ENCODE measurements around the gene NPW.
A peak's percentile ranks its signal among the peaks of the same experiment; 100 is the strongest.

NPW gene

GRCh38 chr16:2019518-2019920, at the start of gene NPW:
TSS of gene NPW (plus strand) at chr16:2019785.
- DNase-seq = no peak

GRCh38 chr16:1971796-1972489, 47.6 kb upstream of the NPW start, which contains the start of gene TBL3:
TSS of gene TBL3 (plus strand) at chr16:1972053. CDS start at chr16:1972165, 112 bp downstream.
- DNase-seq = peak; percentile 97

- peak; percentile 27 for DNase-seq
Observed at GRCh38 chr16:1972490-1972877, 47.1 kb upstream of the NPW start.

- no peak for DNase-seq
Observed at GRCh38 chr16:1973461-1974156, 46.0 kb upstream of the NPW start.

GRCh38 chr16:1974157-1975070, 45.2 kb upstream of the NPW start:
- DNase-seq = no peak

GRCh38 chr16:1975432-1976215, 44.0 kb upstream of the NPW start:
- no peak for DNase-seq

- no peak for DNase-seq
Observed at GRCh38 chr16:1976216-1976520, 43.4 kb upstream of the NPW start.

- DNase-seq = no peak
Observed at GRCh38 chr16:1976951-1977874, 42.4 kb upstream of the NPW start.

GRCh38 chr16:1977875-1978268, 41.7 kb upstream of the NPW start:
- no peak for DNase-seq

- no peak for DNase-seq
Observed at GRCh38 chr16:1978476-1979120, 41.0 kb upstream of the NPW start.

GRCh38 chr16:1979271-1980029, 40.1 kb upstream of the NPW start:
- DNase-seq = no peak

GRCh38 chr16:1980030-1980769, 39.4 kb upstream of the NPW start:
- no peak for DNase-seq

- DNase-seq = no peak
Observed at GRCh38 chr16:1980770-1981087, 38.9 kb upstream of the NPW start.

GRCh38 chr16:1981398-1981836, 38.2 kb upstream of the NPW start, which contains the start of gene NOXO1:
TSS of gene NOXO1 (minus strand) at chr16:1981469. CDS start at chr16:1981179, 290 bp downstream.
- no peak for DNase-seq

- DNase-seq = no peak
Observed at GRCh38 chr16:1982013-1982433, 37.6 kb upstream of the NPW start.

- no peak for DNase-seq
Observed at GRCh38 chr16:1982991-1983543, 36.5 kb upstream of the NPW start.

GRCh38 chr16:1983544-1984346, 35.8 kb upstream of the NPW start, which contains the start of gene GFER:
TSS of gene GFER (plus strand) at chr16:1984193. CDS start at chr16:1984219, 26 bp downstream.
- DNase-seq = peak; percentile 96

Measured in suppressor macrophage treated with lipopolysaccharide for 4 hours (primary cell).